Measurements from ENCODE around the gene SEPTIN5. TPM values are rescaled to one million over a fixed set of nuclear protein-coding genes. Genes with fewer than 3 reads are reported as not detected.

The SEPTIN5 gene
- total and polyA plus RNA-seq, 2 donors from 2014 or later, result 10.4 to 13.0 TPM

DNA sequence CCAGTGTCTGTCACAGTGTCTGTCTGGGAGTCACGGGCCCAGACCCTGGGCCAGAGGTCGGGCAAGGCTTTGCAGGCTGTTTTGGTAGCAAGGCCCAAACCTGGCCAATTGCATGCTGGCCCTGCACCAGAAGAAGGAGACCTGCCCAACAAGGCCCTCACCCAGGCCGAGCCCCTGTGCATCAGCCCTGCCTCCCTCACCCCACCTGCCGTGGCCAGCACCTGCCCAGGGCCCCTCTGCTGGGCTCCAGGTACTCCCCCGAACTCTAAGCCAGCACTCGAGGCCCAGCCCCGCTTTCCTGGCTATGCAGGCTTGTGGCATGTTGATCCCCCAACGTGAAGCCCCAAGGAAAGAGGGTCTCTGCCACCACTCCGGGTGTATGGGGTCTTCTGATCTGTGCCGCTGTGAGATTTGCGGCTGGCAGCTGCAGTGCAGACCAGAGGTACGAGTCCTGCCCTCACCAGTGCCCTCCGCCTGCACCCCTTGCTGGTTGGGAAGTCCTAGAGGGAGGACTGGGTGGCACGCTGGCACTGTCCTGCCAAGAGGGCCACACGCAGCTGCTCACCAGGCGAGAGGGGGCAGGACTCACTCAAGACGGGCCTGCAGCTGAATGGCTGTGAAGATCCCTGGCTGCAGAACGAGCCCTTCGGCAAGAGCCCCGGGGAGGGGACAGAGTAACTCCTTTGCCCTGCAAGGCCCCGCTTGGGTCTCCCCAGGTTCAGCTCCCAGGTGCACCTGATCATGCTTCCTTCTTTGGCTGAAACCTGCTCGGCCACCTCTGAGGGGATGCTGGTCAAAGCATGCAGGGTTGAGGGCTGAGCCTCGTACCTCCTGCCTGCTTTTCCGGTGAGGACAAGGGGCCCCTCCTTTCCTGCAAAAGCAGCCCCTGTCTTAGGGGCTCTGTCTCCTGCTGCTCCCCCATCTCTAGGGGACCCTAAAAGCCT, 6.7 kb upstream of the SEPTIN5 start:
- Histone ChIP-seq H3K36me3 (ENCODE audit: control insufficient read depth in 2 of 3, insufficient read depth in 3 of 3, low read length in 3 of 3) (no peaks in the 10 kb centered on the region), H3K4me1 (ENCODE audit: control insufficient read depth in 2 of 3, insufficient read depth in 2 of 3, low read depth in 1 of 3, low read length in 3 of 3) (no peaks in the 10 kb centered on the region), H3K27ac (ENCODE audit: low read depth in 2 of 2, low read length in 2 of 2) (no peak overlapping the region), H3K9ac (ENCODE audit: low read length in 3 of 3) (no peak overlapping the region), H3K4me3 (ENCODE audit: low read length in 3 of 3) (no peak overlapping the region), H3K9me3 (ENCODE audit: control insufficient read depth in 2 of 3, insufficient read depth in 1 of 3, low read length in 3 of 3) (no peaks in the 10 kb centered on the region), H3K27me3 (ENCODE audit: control insufficient read depth, insufficient read depth, low read length) (no peaks in the 10 kb centered on the region)
- DNase-seq, result peak in 3 of 5 donors; percentile 8 to 63 (median 32)
- FAIRE-seq, result no peak
- TF ChIP-seq, protein P1, sequence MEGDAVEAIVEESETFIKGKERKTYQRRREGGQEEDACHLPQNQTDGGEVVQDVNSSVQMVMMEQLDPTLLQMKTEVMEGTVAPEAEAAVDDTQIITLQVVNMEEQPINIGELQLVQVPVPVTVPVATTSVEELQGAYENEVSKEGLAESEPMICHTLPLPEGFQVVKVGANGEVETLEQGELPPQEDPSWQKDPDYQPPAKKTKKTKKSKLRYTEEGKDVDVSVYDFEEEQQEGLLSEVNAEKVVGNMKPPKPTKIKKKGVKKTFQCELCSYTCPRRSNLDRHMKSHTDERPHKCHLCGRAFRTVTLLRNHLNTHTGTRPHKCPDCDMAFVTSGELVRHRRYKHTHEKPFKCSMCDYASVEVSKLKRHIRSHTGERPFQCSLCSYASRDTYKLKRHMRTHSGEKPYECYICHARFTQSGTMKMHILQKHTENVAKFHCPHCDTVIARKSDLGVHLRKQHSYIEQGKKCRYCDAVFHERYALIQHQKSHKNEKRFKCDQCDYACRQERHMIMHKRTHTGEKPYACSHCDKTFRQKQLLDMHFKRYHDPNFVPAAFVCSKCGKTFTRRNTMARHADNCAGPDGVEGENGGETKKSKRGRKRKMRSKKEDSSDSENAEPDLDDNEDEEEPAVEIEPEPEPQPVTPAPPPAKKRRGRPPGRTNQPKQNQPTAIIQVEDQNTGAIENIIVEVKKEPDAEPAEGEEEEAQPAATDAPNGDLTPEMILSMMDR (IDR thresholded peaks at IDR 0.05; ENCODE audit: borderline replicate concordance, extremely low read depth, insufficient read depth), result no peak
- intact Hi-C loops (cut with DNase I), result no loop called here

DNA sequence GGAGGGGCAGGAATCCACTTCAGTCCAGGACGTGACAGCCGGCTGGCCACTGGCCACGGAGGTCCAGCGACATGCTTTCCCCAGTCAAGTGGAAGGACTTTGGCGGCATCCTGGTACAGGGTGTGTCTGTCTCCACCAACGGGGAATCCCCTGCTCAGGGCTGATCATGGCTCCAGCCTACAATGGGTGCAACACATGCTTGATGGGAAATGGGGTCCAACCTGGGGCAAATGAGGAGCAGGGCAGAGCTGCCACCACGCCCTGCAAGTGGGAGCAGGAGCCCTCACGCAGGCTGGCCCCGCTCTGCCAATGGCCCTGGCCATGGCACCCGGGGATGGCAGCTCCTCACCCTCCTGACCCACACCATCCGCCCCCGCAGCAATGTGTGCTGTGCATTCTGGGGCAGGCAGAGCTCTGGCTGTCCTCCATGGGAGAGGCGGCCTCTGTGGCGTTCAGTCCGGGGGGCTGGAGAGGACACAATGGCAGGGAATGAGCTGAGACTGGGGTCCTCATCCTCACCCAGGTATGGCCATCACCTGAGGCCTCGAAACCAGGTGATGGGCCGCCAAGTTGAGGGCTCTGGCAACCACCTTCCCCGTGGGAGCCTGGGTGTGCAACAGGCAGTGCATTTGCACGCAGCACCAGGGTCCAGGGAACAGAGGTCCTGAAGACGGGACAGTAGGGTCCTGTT, 5.8 kb upstream of the SEPTIN5 start:
- H3K9me3 ChIP-seq (ENCODE audit: control insufficient read depth in 2 of 3, insufficient read depth in 1 of 3, low read length in 3 of 3), result no peaks in the 10 kb centered on the region
- FAIRE-seq (no peak), DNase-seq (peak in 2 of 5 donors; percentile 25 to 63)
- no peaks in the 10 kb centered on the region for H3K4me1 ChIP-seq (ENCODE audit: control insufficient read depth in 2 of 3, insufficient read depth in 2 of 3, low read depth in 1 of 3, low read length in 3 of 3)
- no peak overlapping the region for H3K9ac ChIP-seq (ENCODE audit: low read length in 3 of 3)
- intact Hi-C loops (cut with DNase I), result no loop called here
- no peak overlapping the region for H3K27ac ChIP-seq (ENCODE audit: low read depth in 2 of 2, low read length in 2 of 2)
- no peaks in the 10 kb centered on the region for H3K36me3 ChIP-seq (ENCODE audit: control insufficient read depth in 2 of 3, insufficient read depth in 3 of 3, low read length in 3 of 3)
- TF ChIP-seq, protein P1 (IDR thresholded peaks at IDR 0.05; ENCODE audit: borderline replicate concordance, extremely low read depth, insufficient read depth), result no peak
- H3K27me3 ChIP-seq (ENCODE audit: control insufficient read depth, insufficient read depth, low read length), result no peaks in the 10 kb centered on the region
- H3K4me3 ChIP-seq (ENCODE audit: low read length in 3 of 3), result no peak overlapping the region

DNA sequence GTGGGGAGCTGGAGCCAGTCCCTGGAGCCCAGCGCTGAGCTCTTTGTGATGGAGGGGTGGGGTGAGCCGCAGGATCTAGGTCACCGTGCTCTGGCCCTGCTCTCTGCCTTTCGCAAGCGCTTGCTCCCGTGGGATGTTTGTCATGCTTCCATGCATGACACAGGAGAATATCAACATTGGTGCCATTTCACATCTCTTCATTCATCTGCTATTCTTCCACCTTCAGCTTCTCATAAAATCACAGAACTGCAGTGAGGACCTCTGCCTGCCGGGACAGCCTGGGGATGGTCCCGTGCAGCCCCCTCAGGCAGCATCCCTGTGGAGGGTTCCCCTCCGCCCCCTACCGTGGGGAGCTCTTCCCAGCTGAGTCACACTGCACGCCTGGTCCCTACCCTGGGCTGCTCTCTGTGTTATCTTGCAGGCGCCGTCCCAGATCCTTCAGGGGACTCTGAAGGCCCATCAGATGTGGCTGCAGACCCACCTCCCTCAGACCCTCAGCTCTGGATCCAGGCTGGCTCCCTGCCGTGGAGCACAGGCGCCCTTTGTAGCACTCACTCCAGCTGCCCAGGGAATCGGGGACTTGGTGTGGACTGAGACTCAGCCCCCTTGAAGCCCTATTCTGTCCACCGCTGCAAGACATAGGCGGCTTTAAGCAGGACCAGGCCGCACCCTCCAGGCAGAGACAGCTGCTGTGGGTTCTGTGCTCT, 5.1 kb upstream of the SEPTIN5 start:
- Histone ChIP-seq H3K27me3 (ENCODE audit: control insufficient read depth, insufficient read depth, low read length) (no peaks in the 10 kb centered on the region), H3K4me1 (ENCODE audit: control insufficient read depth in 2 of 3, insufficient read depth in 2 of 3, low read depth in 1 of 3, low read length in 3 of 3) (no peaks in the 10 kb centered on the region), H3K36me3 (ENCODE audit: control insufficient read depth in 2 of 3, insufficient read depth in 3 of 3, low read length in 3 of 3) (no peaks in the 10 kb centered on the region), H3K9ac (ENCODE audit: low read length in 3 of 3) (no peak overlapping the region), H3K4me3 (ENCODE audit: low read length in 3 of 3) (no peak overlapping the region), H3K9me3 (ENCODE audit: control insufficient read depth in 2 of 3, insufficient read depth in 1 of 3, low read length in 3 of 3) (no peaks in the 10 kb centered on the region), H3K27ac (ENCODE audit: low read depth in 2 of 2, low read length in 2 of 2) (no peak overlapping the region)
- peak in 3 of 5 donors; percentile 6 to 71 (median 24) for DNase-seq
- TF ChIP-seq, protein P1 (IDR thresholded peaks at IDR 0.05; ENCODE audit: borderline replicate concordance, extremely low read depth, insufficient read depth), result no peak
- no peak for FAIRE-seq
- intact Hi-C loops (cut with DNase I), result no loop called here
